ENCODE measurements around the gene TUT4.

TUT4 gene

GRCh38 chr1:52574594-52574993 lies 21.7 kb upstream of the TUT4 start:
- no peak for DNase-seq

- DNase-seq = no peak
Observed at GRCh38 chr1:52572387-52572786, 19.5 kb upstream of the TUT4 start.

GRCh38 chr1:52571783-52572182 lies 18.9 kb upstream of the TUT4 start:
- DNase-seq = no peak

- no peak for DNase-seq
Observed at GRCh38 chr1:52569449-52570210, 16.7 kb upstream of the TUT4 start.

- no peak for DNase-seq
Observed at GRCh38 chr1:52567943-52568342, 15.1 kb upstream of the TUT4 start.

- DNase-seq = no peak
Observed at GRCh38 chr1:52562766-52563165, 9.9 kb upstream of the TUT4 start.

GRCh38 chr1:52559875-52560274 lies 7.0 kb upstream of the TUT4 start:
- DNase-seq = no peak

- no peak for DNase-seq
Observed at GRCh38 chr1:52558941-52559340, 6.0 kb upstream of the TUT4 start.

GRCh38 chr1:52556641-52557360 lies 3.9 kb upstream of the TUT4 start:
- no peak for DNase-seq

GRCh38 chr1:52554756-52555155 lies 1.9 kb upstream of the TUT4 start:
- no peak for DNase-seq

GRCh38 chr1:52554267-52554640 lies 1.4 kb upstream of the TUT4 start:
- no peak for DNase-seq

GRCh38 chr1:52553362-52554266 lies 722 bp upstream of the TUT4 start:
- DNase-seq = peak; percentile 73

- peak; percentile 66 for DNase-seq
Observed at GRCh38 chr1:52552236-52552504, 722 bp downstream of the TUT4 start.

GRCh38 chr1:52551507-52552235 lies 1.2 kb downstream of the TUT4 start:
- DNase-seq = peak; percentile 66

- DNase-seq = no peak
Observed at GRCh38 chr1:52550447-52550846, 2.4 kb downstream of the TUT4 start.

GRCh38 chr1:52549267-52549666 lies 3.6 kb downstream of the TUT4 start:
- DNase-seq = no peak

- no peak for DNase-seq
Observed at GRCh38 chr1:52546852-52547251, 6.0 kb downstream of the TUT4 start.

GRCh38 chr1:52544665-52545525 lies 8.0 kb downstream of the TUT4 start:
- no peak for DNase-seq

GRCh38 chr1:52542085-52542688 lies 10.7 kb downstream of the TUT4 start:
- no peak for DNase-seq

- DNase-seq = no peak
Observed at GRCh38 chr1:52534928-52535764, 17.7 kb downstream of the TUT4 start.

- no peak for DNase-seq
Observed at GRCh38 chr1:52533713-52534112, 19.2 kb downstream of the TUT4 start.
